ENCODE measurements around the gene TOP3A. TPM values are rescaled to one million over a fixed set of nuclear protein-coding genes. Genes with fewer than 3 reads are reported as not detected.
A peak's percentile ranks its signal among the peaks of the same experiment; 100 is the strongest.

TOP3A gene
- total and polyA plus RNA-seq, 12 donors, result 17.8 to 59.6 (median 30.0) TPM

- WGBS, 4 donors, result 78 to 91% (median 83%) methylated on average over 5 to 7 of the region's 7 CpGs
- Histone ChIP-seq H3K9me3 (replicated peaks in 1 of 3) (no peaks in the 10 kb centered on the region), H3K27me3 (no peaks in the 10 kb centered on the region), H3K27ac (peak overlapping the region in 1 of 5 donors; percentile 80), H3K4me3 (no peak overlapping the region), H3K36me3 (replicated peaks in 1 of 2) (peaks cover 0 to 91% of the 10 kb centered on the region in 2 donors), H3K4me1 (replicated peaks in 1 of 2) (peaks cover 14 to 25% of the 10 kb centered on the region in 2 donors)
- no peak for DNase-seq
- intact Hi-C loops (cut with DNase I), result no loop called here
- TF ChIP-seq CTCF (IDR thresholded peaks at IDR 0.05), result no peak
- no peak for TF ChIP-seq POLR2A (IDR thresholded peaks at IDR 0.05)
Observed at GRCh38 chr17:18248811-18249210, 66.0 kb downstream of the TOP3A start.

GRCh38 chr17:18248300-18248731 is 66.5 kb downstream of the TOP3A start:
- H3K4me3 ChIP-seq, result no peak overlapping the region
- peak; percentile 70 to 85 (median 76) for DNase-seq
- WGBS, 4 donors, result 20 to 28% (median 23%) methylated on average over 6 to 9 of the region's 9 CpGs
- H3K36me3 ChIP-seq (replicated peaks in 1 of 2), result peaks cover 0 to 86% of the 10 kb centered on the region in 2 donors
- H3K27me3 ChIP-seq, result no peaks in the 10 kb centered on the region
- H3K4me1 ChIP-seq (replicated peaks in 1 of 2), result peaks cover 14 to 25% of the 10 kb centered on the region in 2 donors
- intact Hi-C loops (cut with DNase I), result no loop called here
- TF ChIP-seq POLR2A (IDR thresholded peaks at IDR 0.05) (no peak), CTCF (IDR thresholded peaks at IDR 0.05) (peak; percentile 38 to 79 (median 71))
- peak overlapping the region in 2 of 5 donors; percentile 80 to 83 for H3K27ac ChIP-seq
- no peaks in the 10 kb centered on the region for H3K9me3 ChIP-seq (replicated peaks in 1 of 3)

- WGBS, 4 donors, result 22 to 54% (median 47%) methylated on average over 5 to 30 of the region's 30 CpGs
- peak; percentile 66 to 90 (median 87) for DNase-seq
- Histone ChIP-seq H3K4me3 (peak overlapping the region in 1 of 4 donors; percentile 9), H3K27me3 (no peaks in the 10 kb centered on the region), H3K9me3 (replicated peaks in 1 of 3) (no peaks in the 10 kb centered on the region), H3K4me1 (replicated peaks in 1 of 2) (peaks cover 14 to 25% of the 10 kb centered on the region in 2 donors), H3K27ac (peak overlapping the region in 4 of 5 donors; percentile 33 to 83 (median 75)), H3K36me3 (replicated peaks in 1 of 2) (peaks cover 0 to 79% of the 10 kb centered on the region in 2 donors)
- TF ChIP-seq POLR2A (IDR thresholded peaks at IDR 0.05), result no peak
- TF ChIP-seq CTCF (IDR thresholded peaks at IDR 0.05), result no peak
- intact Hi-C loops (cut with DNase I), result no loop called here
Observed at GRCh38 chr17:18247613-18248001, 67.2 kb downstream of the TOP3A start.

GRCh38 chr17:18246880-18247612 is 67.7 kb downstream of the TOP3A start:
- Histone ChIP-seq H3K27ac (peak overlapping the region in 4 of 5 donors; percentile 33 to 83 (median 75)), H3K4me3 (peak overlapping the region in 1 of 4 donors; percentile 9), H3K27me3 (no peaks in the 10 kb centered on the region), H3K9me3 (replicated peaks in 1 of 3) (no peaks in the 10 kb centered on the region), H3K4me1 (replicated peaks in 1 of 2) (peaks cover 14 to 25% of the 10 kb centered on the region in 2 donors), H3K36me3 (replicated peaks in 1 of 2) (peaks cover 0 to 74% of the 10 kb centered on the region in 2 donors)
- intact Hi-C loops (cut with DNase I), result no loop called here
- TF ChIP-seq CTCF (IDR thresholded peaks at IDR 0.05) (no peak), POLR2A (IDR thresholded peaks at IDR 0.05) (peak in 1 of 2 donors; percentile 27)
- DNase-seq, result peak; percentile 86 to 95 (median 95)
- WGBS, 4 donors, result 33 to 55% (median 39%) methylated on average over 22 to 46 of the region's 46 CpGs
